ENCODE data around the gene ZNF3.

ZNF3 gene

DNA sequence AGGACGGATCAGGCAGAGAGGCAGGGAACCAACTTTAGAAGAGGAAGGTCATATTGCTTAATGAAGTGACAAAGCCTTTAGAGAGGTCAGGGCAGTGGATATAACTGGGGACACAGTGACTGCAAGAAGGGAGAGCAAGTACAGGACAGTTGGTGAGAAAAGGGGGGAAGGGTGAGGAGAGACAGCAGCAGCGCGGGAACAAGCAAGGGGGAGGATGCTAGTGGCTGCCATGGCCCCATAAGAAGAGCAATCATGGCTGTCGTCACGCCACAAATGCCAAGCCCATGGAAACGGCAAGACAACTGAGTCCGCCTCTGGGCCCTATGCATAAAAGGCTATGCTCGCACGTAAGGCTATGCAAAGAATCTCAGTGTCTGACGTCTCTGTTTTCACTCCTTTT lies 9.1 kb downstream of the ZNF3 start:
- ChIA-PET CTCF (no interaction called here), POLR2A (ENCODE audit: low non-redundant PET) (no interaction called here)
- no peak overlapping the region for H3K27ac ChIP-seq
- TF ChIP-seq, protein P1, sequence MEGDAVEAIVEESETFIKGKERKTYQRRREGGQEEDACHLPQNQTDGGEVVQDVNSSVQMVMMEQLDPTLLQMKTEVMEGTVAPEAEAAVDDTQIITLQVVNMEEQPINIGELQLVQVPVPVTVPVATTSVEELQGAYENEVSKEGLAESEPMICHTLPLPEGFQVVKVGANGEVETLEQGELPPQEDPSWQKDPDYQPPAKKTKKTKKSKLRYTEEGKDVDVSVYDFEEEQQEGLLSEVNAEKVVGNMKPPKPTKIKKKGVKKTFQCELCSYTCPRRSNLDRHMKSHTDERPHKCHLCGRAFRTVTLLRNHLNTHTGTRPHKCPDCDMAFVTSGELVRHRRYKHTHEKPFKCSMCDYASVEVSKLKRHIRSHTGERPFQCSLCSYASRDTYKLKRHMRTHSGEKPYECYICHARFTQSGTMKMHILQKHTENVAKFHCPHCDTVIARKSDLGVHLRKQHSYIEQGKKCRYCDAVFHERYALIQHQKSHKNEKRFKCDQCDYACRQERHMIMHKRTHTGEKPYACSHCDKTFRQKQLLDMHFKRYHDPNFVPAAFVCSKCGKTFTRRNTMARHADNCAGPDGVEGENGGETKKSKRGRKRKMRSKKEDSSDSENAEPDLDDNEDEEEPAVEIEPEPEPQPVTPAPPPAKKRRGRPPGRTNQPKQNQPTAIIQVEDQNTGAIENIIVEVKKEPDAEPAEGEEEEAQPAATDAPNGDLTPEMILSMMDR (conservative IDR thresholded peaks at IDR 0.05; ENCODE audit: low read depth): no peak
- no peak for DNase-seq (ENCODE audit: low spot score)

DNA sequence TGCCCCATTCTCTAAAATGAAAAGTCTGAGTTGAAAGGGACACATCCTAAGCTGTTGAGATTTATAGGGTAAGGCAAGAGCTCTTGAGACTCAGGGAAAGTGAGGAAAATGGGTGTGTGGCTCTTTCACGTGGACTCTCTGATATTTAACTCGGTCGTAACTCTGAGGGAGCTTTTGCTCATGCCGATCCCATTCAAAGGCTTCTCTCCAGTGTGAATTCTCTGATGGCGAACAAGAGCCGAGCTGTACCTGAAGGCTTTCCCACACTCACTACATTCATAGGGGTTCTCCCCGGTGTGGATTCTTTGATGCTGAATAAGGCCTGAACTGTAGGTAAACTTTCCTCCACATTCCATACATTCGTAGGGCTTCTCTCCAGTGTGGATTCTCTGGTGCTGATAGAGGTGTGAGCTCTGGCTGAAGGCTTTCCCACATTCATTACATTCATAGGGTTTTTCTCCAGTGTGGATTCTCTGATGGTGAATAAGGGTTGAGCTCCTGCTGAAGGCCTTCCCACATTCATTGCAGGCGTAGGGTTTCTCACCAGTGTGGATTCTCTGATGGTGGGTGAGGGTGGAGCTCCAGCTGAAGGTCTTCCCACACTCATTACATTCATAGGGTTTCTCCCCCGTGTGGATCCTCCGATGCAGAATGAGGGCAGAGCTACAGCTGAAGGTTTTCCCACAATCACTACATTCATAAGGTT lies 10.4 kb downstream of the ZNF3 start:
- TF ChIP-seq, protein P1 (conservative IDR thresholded peaks at IDR 0.05; ENCODE audit: low read depth): no peak
- H3K27ac ChIP-seq: no peak overlapping the region
- CTCF ChIA-PET: interaction anchor here (0.6 kb wide), 1 partner anchor 411 kb away, joined by 8 read pairs; no protein-coding TSS in a partner anchor
- DNase-seq (ENCODE audit: low spot score): no peak
- POLR2A ChIA-PET (ENCODE audit: low non-redundant PET): no interaction called here

DNA sequence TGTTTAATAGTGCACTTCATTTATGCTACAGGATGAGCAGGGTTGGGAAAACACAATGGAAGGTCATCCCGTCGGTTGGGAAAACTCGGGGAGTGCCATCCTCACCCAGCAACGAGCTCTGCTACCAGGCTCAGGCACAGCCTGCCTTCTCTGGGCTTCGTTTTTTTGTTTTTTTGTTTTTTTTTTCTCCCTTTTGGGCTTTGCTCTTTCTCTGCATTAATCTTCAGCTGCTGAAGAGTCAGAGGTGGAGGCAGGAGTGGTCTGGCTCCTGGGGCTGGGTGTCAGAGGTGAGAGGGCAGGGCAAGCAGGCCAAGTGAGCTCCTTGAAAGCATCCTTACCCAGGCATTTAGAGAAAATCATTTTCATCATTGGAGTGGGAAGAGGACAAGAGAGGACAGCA lies 11.5 kb downstream of the ZNF3 start:
- DNase-seq (ENCODE audit: low spot score): no peak
- ChIA-PET POLR2A (ENCODE audit: low non-redundant PET) (interaction anchor here (0.7 kb wide), 1 partner anchor 107 kb away, joined by 5 read pairs; no protein-coding TSS in a partner anchor), CTCF (interaction anchor here (0.6 to 0.8 kb wide), 2 partner anchors 9 to 76 kb away, joined by 3 read pairs; no protein-coding TSS in a partner anchor)
- TF ChIP-seq, protein P1 (conservative IDR thresholded peaks at IDR 0.05; ENCODE audit: low read depth): no peak
- no peak overlapping the region for H3K27ac ChIP-seq

DNA sequence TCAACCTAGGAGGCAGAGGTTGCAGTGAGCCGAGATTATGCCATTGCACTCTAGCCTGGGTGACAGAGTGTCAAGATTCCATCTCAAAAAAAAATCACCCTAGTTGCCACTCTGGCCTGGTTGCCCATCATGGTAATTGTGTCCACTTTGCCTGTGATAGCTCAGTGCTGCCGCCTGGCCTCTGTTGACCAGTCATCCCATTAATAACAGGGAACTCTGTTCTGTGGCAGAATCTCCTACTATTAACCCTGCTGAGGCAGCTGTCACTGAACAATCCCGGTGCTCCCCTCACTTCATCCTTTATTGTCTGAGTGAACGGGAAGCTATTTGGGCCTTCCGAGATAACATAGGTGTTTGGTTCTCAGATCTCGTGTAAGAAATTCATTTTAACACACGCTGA lies 14.6 kb downstream of the ZNF3 start:
- ChIA-PET CTCF (interaction anchor here (0.6 kb wide), 1 partner anchor 285 kb away, joined by 3 read pairs; no protein-coding TSS in a partner anchor), POLR2A (ENCODE audit: low non-redundant PET) (no interaction called here)
- no peak for DNase-seq (ENCODE audit: low spot score)
- peak overlapping the region; percentile 10 for H3K27ac ChIP-seq
- TF ChIP-seq, protein P1 (conservative IDR thresholded peaks at IDR 0.05; ENCODE audit: low read depth): no peak

DNA sequence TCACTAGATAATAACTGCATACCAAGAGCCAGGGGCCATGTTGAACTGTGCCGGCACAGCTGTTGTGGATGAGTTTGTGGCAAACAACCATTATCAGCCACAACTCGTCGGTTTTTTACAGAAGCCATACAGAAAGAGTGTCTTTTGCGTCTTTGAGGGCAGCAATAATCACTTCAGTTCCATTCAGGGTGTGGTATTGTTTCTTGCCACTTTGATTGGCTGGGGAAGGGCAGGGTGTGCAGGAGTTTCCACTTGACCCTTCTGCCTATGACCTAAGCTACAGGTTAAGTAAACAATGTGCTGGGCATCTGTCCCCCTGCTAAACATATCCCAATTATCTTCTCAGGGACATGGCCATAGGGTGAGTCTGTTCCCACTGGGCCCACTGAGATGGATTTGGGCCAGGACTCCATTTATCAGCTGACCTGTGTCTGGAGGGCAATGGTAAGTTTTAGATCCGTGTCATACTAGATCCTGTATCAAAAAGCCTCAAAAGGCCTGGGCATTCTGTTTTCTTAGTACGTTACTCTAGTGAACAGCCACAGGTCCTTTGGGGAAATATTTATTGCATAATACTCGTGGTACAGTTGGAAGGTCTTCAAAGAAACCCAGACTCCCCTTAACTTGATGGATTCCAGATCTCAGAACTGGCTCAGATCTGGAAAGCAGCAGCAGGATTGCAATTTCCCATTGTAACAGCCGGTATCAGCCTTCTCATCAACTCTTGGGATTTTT lies 15.9 kb downstream of the ZNF3 start:
- DNase-seq (ENCODE audit: low spot score): no peak
- ChIA-PET CTCF (interaction anchor here (0.6 kb wide), 1 partner anchor 147 kb away, joined by 3 read pairs; no protein-coding TSS in a partner anchor), POLR2A (ENCODE audit: low non-redundant PET) (no interaction called here)
- peak overlapping the region; percentile 5; the same call in 1 of the 2 replicates for H3K27ac ChIP-seq
- TF ChIP-seq, protein P1 (conservative IDR thresholded peaks at IDR 0.05; ENCODE audit: low read depth): no peak

DNA sequence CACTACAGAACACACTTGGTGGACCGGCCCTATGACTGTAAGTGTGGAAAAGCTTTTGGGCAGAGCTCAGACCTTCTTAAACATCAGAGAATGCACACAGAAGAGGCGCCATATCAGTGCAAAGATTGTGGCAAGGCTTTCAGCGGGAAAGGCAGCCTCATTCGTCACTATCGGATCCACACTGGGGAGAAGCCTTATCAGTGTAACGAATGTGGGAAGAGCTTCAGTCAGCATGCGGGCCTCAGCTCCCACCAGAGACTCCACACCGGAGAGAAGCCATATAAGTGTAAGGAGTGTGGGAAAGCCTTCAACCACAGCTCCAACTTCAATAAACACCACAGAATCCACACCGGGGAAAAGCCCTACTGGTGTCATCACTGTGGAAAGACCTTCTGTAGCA lies 17.4 kb downstream of the ZNF3 start:
- no peak overlapping the region; the same call in 1 of the 2 replicates for H3K27ac ChIP-seq
- ChIA-PET CTCF (no interaction called here), POLR2A (ENCODE audit: low non-redundant PET) (no interaction called here)
- TF ChIP-seq, protein P1 (conservative IDR thresholded peaks at IDR 0.05; ENCODE audit: low read depth): no peak
- DNase-seq (ENCODE audit: low spot score): no peak

Data from RWPE1 (cell line).